ES-I3 (cell line): ENCODE results near the gene CALML6.

Experiments used
- H3K36me3 ChIP-seq: 2 replicates; pipeline ENCODE4 v1.6.1; 2013; ENCODE audit warnings: mild to moderate bottlenecking, low read length, control low read depth, moderate library complexity; ENCODE audit not compliant: insufficient read depth
- H3K4me1 ChIP-seq: 2 replicates; pipeline ENCODE4 v1.6.1; 2013; ENCODE audit warnings: mild to moderate bottlenecking, control low read depth, low read length; ENCODE audit not compliant: insufficient read depth
- H3K9ac ChIP-seq: 2 replicates; pipeline ENCODE4 v1.6.1; 2013; ENCODE audit warnings: low read depth, mild to moderate bottlenecking, low read length, moderate library complexity
- H3K9me3 ChIP-seq: 2 replicates; pipeline ENCODE4 v1.6.1; 2013; ENCODE audit warnings: mild to moderate bottlenecking, low read length, moderate library complexity; ENCODE audit not compliant: control insufficient read depth, insufficient read depth

The CALML6 gene

GRCh38 chr1:1914971-1915692, at the start of gene CALML6:
Gene CALML6, plus strand, starts transcription at chr1:1915260. Its CDS starts 21 bp downstream, at chr1:1915281.
- Histone ChIP-seq H3K4me1 (peaks cover 7% of the 10 kb centered on the region), H3K9me3 (no peaks in the 10 kb centered on the region), H3K36me3 (no peaks in the 10 kb centered on the region), H3K9ac (no peak within 1 kb of the TSS)

- no peak overlapping the region for H3K9ac ChIP-seq
- H3K36me3 ChIP-seq = no peaks in the 10 kb centered on the region
- H3K4me1 ChIP-seq = no peaks in the 10 kb centered on the region
- H3K9me3 ChIP-seq = no peaks in the 10 kb centered on the region
These were observed 47.9 kb upstream of the CALML6 start for GRCh38 chr1:1867164-1867563.

GRCh38 chr1:1869469-1869868, 45.6 kb upstream of the CALML6 start:
- Histone ChIP-seq H3K9ac (no peak overlapping the region), H3K36me3 (peaks cover 6% of the 10 kb centered on the region), H3K9me3 (no peaks in the 10 kb centered on the region), H3K4me1 (no peaks in the 10 kb centered on the region)

GRCh38 chr1:1872329-1872994, 42.6 kb upstream of the CALML6 start:
- Histone ChIP-seq H3K36me3 (peaks cover 19% of the 10 kb centered on the region), H3K4me1 (no peaks in the 10 kb centered on the region), H3K9ac (no peak overlapping the region), H3K9me3 (no peaks in the 10 kb centered on the region)

GRCh38 chr1:1873186-1873585, 41.9 kb upstream of the CALML6 start:
- H3K36me3 ChIP-seq = peaks cover 19% of the 10 kb centered on the region

GRCh38 chr1:1874901-1875300, 40.2 kb upstream of the CALML6 start:
- Histone ChIP-seq H3K4me1 (no peaks in the 10 kb centered on the region), H3K9me3 (no peaks in the 10 kb centered on the region), H3K36me3 (peaks cover 19% of the 10 kb centered on the region), H3K9ac (no peak overlapping the region)

More at GRCh38 chr1:1873186-1873585, 41.9 kb upstream of the CALML6 start:
- no peak overlapping the region for H3K9ac ChIP-seq
- H3K4me1 ChIP-seq = no peaks in the 10 kb centered on the region
- H3K9me3 ChIP-seq = no peaks in the 10 kb centered on the region

GRCh38 chr1:1875932-1876331, 39.1 kb upstream of the CALML6 start:
- peaks cover 19% of the 10 kb centered on the region for H3K36me3 ChIP-seq
- H3K4me1 ChIP-seq = 0 out of 2 replicates have a peak, but pooled peaks cover 2% of the 10 kb centered on the region
- no peaks in the 10 kb centered on the region for H3K9me3 ChIP-seq
- no peak overlapping the region for H3K9ac ChIP-seq

- Histone ChIP-seq H3K9ac (no peak overlapping the region), H3K36me3 (peaks cover 19% of the 10 kb centered on the region), H3K9me3 (no peaks in the 10 kb centered on the region), H3K4me1 (0 out of 2 replicates have a peak, but pooled peaks cover 7% of the 10 kb centered on the region)
These were observed 38.6 kb upstream of the CALML6 start for GRCh38 chr1:1876335-1876930.

GRCh38 chr1:1877865-1878436, 37.1 kb upstream of the CALML6 start:
- H3K9ac ChIP-seq = no peak overlapping the region
- H3K9me3 ChIP-seq = no peaks in the 10 kb centered on the region
- H3K4me1 ChIP-seq = 0 out of 2 replicates have a peak, but pooled peaks cover 10% of the 10 kb centered on the region
- peaks cover 17% of the 10 kb centered on the region for H3K36me3 ChIP-seq

GRCh38 chr1:1879942-1880341, 35.1 kb upstream of the CALML6 start:
- peaks cover 13% of the 10 kb centered on the region for H3K36me3 ChIP-seq
- H3K4me1 ChIP-seq = peaks cover 15% of the 10 kb centered on the region; the same call in 1 of the 2 replicates

GRCh38 chr1:1880617-1881312, 34.3 kb upstream of the CALML6 start:
- Histone ChIP-seq H3K4me1 (peaks cover 15% of the 10 kb centered on the region; the same call in 1 of the 2 replicates), H3K36me3 (peaks cover 9% of the 10 kb centered on the region)

More at GRCh38 chr1:1879942-1880341, 35.1 kb upstream of the CALML6 start:
- Histone ChIP-seq H3K9ac (no peak overlapping the region), H3K9me3 (no peaks in the 10 kb centered on the region)

GRCh38 chr1:1881727-1882126, 33.3 kb upstream of the CALML6 start:
- Histone ChIP-seq H3K9ac (no peak overlapping the region), H3K36me3 (peaks cover 1% of the 10 kb centered on the region; the same call in 1 of the 2 replicates), H3K4me1 (peaks cover 15% of the 10 kb centered on the region; the same call in 1 of the 2 replicates)

More at GRCh38 chr1:1880617-1881312, 34.3 kb upstream of the CALML6 start:
- no peaks in the 10 kb centered on the region for H3K9me3 ChIP-seq
- no peak overlapping the region for H3K9ac ChIP-seq

GRCh38 chr1:1883092-1883873, 31.8 kb upstream of the CALML6 start:
- Histone ChIP-seq H3K9me3 (no peaks in the 10 kb centered on the region), H3K4me1 (peaks cover 16% of the 10 kb centered on the region; the same call in 1 of the 2 replicates)

More at GRCh38 chr1:1881727-1882126, 33.3 kb upstream of the CALML6 start:
- no peaks in the 10 kb centered on the region for H3K9me3 ChIP-seq

More at GRCh38 chr1:1883092-1883873, 31.8 kb upstream of the CALML6 start:
- Histone ChIP-seq H3K36me3 (no peaks in the 10 kb centered on the region; the same call in 1 of the 2 replicates), H3K9ac (no peak overlapping the region)
